ENCODE measurements around the gene TTYH2. TPM values are rescaled to one million over a fixed set of nuclear protein-coding genes. Genes with fewer than 3 reads are reported as not detected.

The TTYH2 gene
- total and polyA plus RNA-seq, 2 experiments from 2014 or later, result 1.4 to 3.9 TPM

- TF ChIP-seq ZNF462 (CRISPR knock-in tag; IDR thresholded peaks at IDR 0.05), result no peak
Measured at GRCh38 chr17:74177018-74177450, 36.3 kb upstream of the TTYH2 start (continued).

GRCh38 chr17:74179576-74179975, 33.8 kb upstream of the TTYH2 start:
- Histone ChIP-seq H3K4me3 (no peak overlapping the region), H2AFZ (no peak overlapping the region), H3K9me2 (ENCODE audit: insufficient read depth) (no peaks in the 10 kb centered on the region), H3K4me2 (no peak overlapping the region), H3F3A (replicated peaks; ENCODE audit: low read depth) (no peaks in the 10 kb centered on the region), H4K20me1 (replicated peaks; ENCODE audit: insufficient read depth) (no peaks in the 10 kb centered on the region), H3K36me3 (ENCODE audit: insufficient read depth) (no peaks in the 10 kb centered on the region), H3K79me2 (replicated peaks; ENCODE audit: insufficient read depth) (no peaks in the 10 kb centered on the region), H3K4me1 (ENCODE audit: insufficient read depth) (no peaks in the 10 kb centered on the region), H3K27ac (ENCODE audit: low read depth) (no peak overlapping the region), H3K27me3 (ENCODE audit: insufficient read depth) (no peaks in the 10 kb centered on the region)
- Mint-ChIP-seq H3K27me3 (ENCODE audit: insufficient read depth, low read depth, poor library complexity) (peaks cover 14% of the 10 kb centered on the region), H3K9me3 (no peaks in the 10 kb centered on the region), H3K4me1 (peaks cover 8% of the 10 kb centered on the region), H3K4me3 (no peak overlapping the region), H3K27ac (no peak overlapping the region), H3K36me3 (ENCODE audit: low read depth) (no peaks in the 10 kb centered on the region)
- DNase-seq (ENCODE audit: low spot score) (no peak), ATAC-seq (no peak)
- TF ChIP-seq JUNB (IDR thresholded peaks at IDR 0.05; ENCODE audit: unreplicated experiment) (no peak), CREB1 (CRISPR knock-in tag; IDR thresholded peaks at IDR 0.05; ENCODE audit: low read depth) (no peak), CTCF (conservative IDR thresholded peaks at IDR 0.05; ENCODE audit: low read depth in 2 of 2) (no peak), NANOG (IDR thresholded peaks at IDR 0.05; ENCODE audit: borderline replicate concordance) (no peak), EZH2 (IDR thresholded peaks at IDR 0.05; ENCODE audit: low read depth, unreplicated experiment) (no peak), POLR2AphosphoS5 (IDR thresholded peaks at IDR 0.05; ENCODE audit: low read depth) (no peak), EZH2phosphoT487 (IDR thresholded peaks at IDR 0.05; ENCODE audit: unreplicated experiment) (no peak), ZNF114 (CRISPR knock-in tag; IDR thresholded peaks at IDR 0.05) (no peak), ZNF462 (CRISPR knock-in tag; IDR thresholded peaks at IDR 0.05) (no peak)
